HuH-7.5 (cell line): Measurements from ENCODE around the gene WDR49.

Experiments used
- DNase-seq: peaks from one replicate; pipeline ENCODE4 v3.0.0; 2011; ENCODE audit warnings: low spot score

Gene WDR49

GRCh38 chr3:167653760-167654159 lies at the start of gene WDR49:
WDR49 (minus strand) TSS chr3:167653942; CDS start chr3:167653425, 517 bp downstream.
- DNase-seq = no peak

- no peak for DNase-seq
Measured at GRCh38 chr3:167700926-167701325, 47.2 kb upstream of the WDR49 start.

GRCh38 chr3:167700046-167700445 lies 46.3 kb upstream of the WDR49 start:
- DNase-seq = no peak

GRCh38 chr3:167694121-167694520 lies 40.4 kb upstream of the WDR49 start:
- DNase-seq = no peak

GRCh38 chr3:167691366-167691765 lies 37.6 kb upstream of the WDR49 start:
- DNase-seq = no peak

GRCh38 chr3:167684388-167684993 lies 30.7 kb upstream of the WDR49 start:
- DNase-seq = no peak

- DNase-seq = no peak
Measured at GRCh38 chr3:167679526-167679925, 25.8 kb upstream of the WDR49 start.

GRCh38 chr3:167675848-167676247 lies 22.1 kb upstream of the WDR49 start:
- no peak for DNase-seq

- DNase-seq = no peak
Measured at GRCh38 chr3:167673221-167673620, 19.5 kb upstream of the WDR49 start.

- no peak for DNase-seq
Measured at GRCh38 chr3:167671878-167672427, 18.2 kb upstream of the WDR49 start.

- no peak for DNase-seq
Measured at GRCh38 chr3:167669699-167670098, 16.0 kb upstream of the WDR49 start.

- no peak for DNase-seq
Measured at GRCh38 chr3:167668651-167669050, 14.9 kb upstream of the WDR49 start.

- no peak for DNase-seq
Measured at GRCh38 chr3:167666563-167666962, 12.8 kb upstream of the WDR49 start.

- DNase-seq = no peak
Measured at GRCh38 chr3:167662919-167663400, 9.2 kb upstream of the WDR49 start.

GRCh38 chr3:167657684-167658225 lies 4.0 kb upstream of the WDR49 start:
- DNase-seq = no peak

- DNase-seq = no peak
Measured at GRCh38 chr3:167656821-167657220, 3.1 kb upstream of the WDR49 start.

GRCh38 chr3:167653155-167653554 lies 587 bp downstream of the WDR49 start:
- DNase-seq = no peak

- DNase-seq = no peak
Measured at GRCh38 chr3:167651826-167652225, 1.9 kb downstream of the WDR49 start.

GRCh38 chr3:167650459-167650858 lies 3.3 kb downstream of the WDR49 start:
- no peak for DNase-seq

GRCh38 chr3:167649746-167650145 lies 4.0 kb downstream of the WDR49 start:
- no peak for DNase-seq

- DNase-seq = no peak
Measured at GRCh38 chr3:167644611-167645010, 9.1 kb downstream of the WDR49 start.

- no peak for DNase-seq
Measured at GRCh38 chr3:167631471-167631870, 22.3 kb downstream of the WDR49 start.

- no peak for DNase-seq
Measured at GRCh38 chr3:167626490-167626889, 27.3 kb downstream of the WDR49 start.

GRCh38 chr3:167615030-167615429 lies 38.7 kb downstream of the WDR49 start:
- DNase-seq = no peak
